Coronary artery (tissue), 2 donors: ENCODE results near the gene GPX5.

Source experiments
- DNase-seq: peaks from one replicate; pipeline ENCODE4 v3.0.0-alpha.2; 2017; ENCODE audit warnings: low spot score
- H3K27ac ChIP-seq, 2 donors: fragments of 200-600 bp; sonication (generic); one replicate each; pipeline ENCODE4 v1.5.1; 2016 to 2019
- H3K4me3 ChIP-seq: fragments of 200-600 bp; sonication (generic); 2 replicates; pipeline ENCODE4 v1.5.1; 2016; ENCODE audit warnings: mild to moderate bottlenecking, moderate library complexity
- TF ChIP-seq, protein P1 (sequence below): fragments of 200-600 bp; sonication (generic); IDR thresholded peaks from one replicate; pipeline ENCODE4 v1.5.1; 2019; ENCODE audit warnings: antibody characterized with exemption

GPX5 gene

DNA sequence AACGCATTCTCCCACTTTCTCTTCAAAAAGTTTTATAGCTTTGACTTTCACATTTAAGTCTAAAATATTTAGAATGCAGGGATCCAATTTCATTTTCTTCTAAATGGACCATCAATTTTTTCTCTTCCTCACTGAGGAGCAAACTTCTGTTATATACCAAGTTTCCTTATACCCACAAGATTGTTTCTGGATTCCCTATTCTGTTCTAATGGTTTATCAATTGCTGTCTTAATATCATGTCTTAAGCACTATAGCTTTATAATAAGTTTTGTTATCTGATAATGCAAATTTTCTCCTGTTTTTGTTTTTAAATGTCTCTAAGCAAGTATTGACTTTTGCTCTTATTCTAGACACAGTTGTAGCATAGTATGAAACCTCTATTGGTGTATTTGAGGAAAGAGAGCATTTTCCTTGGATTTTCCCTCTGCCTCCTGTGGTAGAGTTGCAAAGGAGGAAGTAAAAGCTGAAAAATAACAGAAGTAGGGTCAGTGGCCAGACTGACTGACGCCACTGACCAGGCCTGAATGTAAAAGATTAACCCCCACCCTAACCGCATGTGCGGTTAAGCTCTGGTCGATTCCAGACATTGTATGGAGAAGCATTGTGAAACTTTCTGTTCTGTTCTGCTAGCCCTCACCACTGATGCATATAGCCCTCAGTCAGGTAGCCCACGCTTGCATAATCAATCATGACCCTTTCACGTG is 40.3 kb downstream of the GPX5 start:
- TF ChIP-seq, protein P1, sequence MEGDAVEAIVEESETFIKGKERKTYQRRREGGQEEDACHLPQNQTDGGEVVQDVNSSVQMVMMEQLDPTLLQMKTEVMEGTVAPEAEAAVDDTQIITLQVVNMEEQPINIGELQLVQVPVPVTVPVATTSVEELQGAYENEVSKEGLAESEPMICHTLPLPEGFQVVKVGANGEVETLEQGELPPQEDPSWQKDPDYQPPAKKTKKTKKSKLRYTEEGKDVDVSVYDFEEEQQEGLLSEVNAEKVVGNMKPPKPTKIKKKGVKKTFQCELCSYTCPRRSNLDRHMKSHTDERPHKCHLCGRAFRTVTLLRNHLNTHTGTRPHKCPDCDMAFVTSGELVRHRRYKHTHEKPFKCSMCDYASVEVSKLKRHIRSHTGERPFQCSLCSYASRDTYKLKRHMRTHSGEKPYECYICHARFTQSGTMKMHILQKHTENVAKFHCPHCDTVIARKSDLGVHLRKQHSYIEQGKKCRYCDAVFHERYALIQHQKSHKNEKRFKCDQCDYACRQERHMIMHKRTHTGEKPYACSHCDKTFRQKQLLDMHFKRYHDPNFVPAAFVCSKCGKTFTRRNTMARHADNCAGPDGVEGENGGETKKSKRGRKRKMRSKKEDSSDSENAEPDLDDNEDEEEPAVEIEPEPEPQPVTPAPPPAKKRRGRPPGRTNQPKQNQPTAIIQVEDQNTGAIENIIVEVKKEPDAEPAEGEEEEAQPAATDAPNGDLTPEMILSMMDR = no peak
- DNase-seq = no peak
- H3K27ac ChIP-seq = no peak overlapping the region
- H3K4me3 ChIP-seq = no peak overlapping the region

DNA sequence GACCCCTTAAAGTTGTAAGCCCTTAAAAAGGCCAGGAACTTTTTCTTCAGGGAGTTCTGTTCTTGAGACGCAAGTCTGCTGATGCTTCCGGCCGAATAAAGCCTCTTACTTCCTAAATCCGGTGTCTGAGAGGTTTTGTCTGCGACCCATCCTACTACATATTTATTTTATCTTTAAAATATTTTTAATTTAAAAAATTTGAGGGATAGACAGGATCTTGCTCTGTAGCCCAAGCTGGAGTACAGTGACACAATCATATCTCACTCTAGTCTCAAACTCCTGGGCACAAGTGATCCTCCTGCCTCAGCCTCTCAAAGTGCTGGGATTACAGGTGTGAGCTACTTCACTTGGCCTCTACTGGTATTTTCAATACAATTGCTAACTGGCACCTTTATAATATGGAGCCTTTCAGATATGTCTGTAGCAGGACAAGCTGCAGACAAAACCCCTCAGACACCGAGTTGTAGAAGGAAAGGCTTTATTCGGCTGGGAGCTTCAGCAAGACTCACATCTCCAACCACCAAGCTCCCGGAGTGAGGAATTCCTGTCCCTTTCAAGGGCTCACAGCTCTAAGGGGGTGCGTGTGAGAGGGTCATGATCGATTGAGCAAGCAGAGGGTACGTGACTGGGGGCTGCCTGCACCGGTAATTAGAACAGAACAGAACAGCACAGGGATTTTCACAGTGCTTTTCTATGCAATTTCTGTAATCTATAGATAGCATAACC is 41.0 kb downstream of the GPX5 start:
- no peak overlapping the region for H3K27ac ChIP-seq
- no peak for DNase-seq
- no peak overlapping the region for H3K4me3 ChIP-seq
- TF ChIP-seq, protein P1 = no peak

DNA sequence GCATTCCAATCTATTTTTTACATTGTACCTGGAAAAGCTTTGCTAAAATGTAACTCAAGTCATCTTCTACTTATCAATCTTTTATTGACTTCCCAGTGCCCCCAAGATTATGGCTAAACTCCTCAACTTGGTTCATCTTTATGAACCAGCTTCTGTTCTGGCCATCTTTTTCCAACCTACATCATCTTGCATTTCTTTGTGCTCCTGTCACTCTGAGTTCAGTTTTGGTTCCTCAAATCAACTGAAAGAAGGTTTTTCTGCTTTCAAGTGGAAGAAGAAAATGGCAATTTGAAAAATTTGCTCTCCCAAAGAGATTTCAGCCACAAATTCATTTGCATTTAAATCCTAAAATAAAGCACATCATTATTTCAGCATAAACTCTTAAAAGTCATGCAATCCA is 41.8 kb downstream of the GPX5 start:
- H3K27ac ChIP-seq = no peak overlapping the region
- DNase-seq = no peak
- H3K4me3 ChIP-seq = no peak overlapping the region
- TF ChIP-seq, protein P1 = no peak

DNA sequence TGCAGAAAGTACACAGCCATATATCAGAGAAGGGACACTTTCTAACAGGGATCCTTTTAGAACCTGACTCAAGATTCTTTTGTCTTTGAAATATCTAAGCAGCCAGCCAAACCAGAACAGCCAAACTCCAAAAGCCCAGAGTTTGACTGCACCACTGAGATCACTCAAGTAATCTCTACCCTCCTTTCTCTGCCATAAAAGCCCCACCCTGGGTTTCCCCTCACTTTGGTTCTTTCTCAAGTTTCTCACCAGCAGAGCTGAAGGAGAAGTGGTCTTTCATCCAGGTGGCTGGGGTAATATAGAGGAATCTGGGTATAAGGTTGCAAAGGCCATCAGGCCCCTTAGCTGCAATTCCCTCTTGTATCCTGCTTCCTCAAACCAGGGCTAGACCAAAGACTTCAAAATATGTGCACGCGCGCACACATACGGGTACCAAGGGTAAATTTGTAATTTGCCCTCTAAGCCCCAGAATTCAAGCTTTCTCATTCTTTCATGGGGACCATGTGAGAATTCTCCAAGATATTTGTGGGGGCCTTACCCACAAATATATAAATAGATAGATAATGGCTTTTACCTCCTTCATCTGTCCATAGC is 42.9 kb downstream of the GPX5 start:
- Histone ChIP-seq H3K27ac (no peak overlapping the region), H3K4me3 (no peak overlapping the region)
- TF ChIP-seq, protein P1 = no peak
- no peak for DNase-seq

DNA sequence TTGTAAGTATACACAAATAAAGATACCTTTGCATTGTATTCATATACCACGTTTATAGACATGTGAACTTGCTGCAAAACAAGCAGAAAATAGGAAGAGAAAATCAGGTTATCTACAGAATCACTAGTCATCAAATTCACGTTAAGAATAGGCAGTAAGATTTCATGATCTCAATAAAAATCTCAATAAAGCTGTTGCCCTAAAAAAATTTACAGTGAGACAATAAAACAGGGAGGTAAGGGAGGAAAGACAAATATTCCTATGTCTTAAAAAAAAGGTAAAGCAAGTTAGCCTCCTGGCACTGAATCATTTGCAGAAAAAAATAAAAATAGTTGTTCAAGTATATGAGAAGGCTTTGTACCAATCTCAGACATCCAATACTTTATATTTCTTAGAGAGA is 44.1 kb downstream of the GPX5 start:
- TF ChIP-seq, protein P1 = no peak
- no peak for DNase-seq
- Histone ChIP-seq H3K4me3 (no peak overlapping the region), H3K27ac (no peak overlapping the region)

DNA sequence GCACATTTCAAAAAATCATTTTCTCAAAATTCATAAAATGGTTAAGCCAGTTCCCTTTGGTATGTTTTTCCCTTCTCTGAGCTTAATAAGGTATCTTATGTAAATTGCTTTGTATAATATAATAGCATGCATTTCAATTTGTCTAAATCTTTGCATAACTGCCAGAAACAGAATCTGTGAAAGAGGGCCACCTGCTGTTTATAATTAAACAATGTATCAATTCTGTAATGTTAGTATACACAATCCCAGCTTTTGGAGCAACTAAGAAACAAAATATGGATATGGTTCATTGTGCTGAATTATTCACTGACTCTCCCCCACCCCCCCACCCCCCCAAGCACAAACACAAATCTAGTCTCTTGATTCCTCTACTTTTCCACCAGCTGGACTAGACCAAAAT is 54.8 kb downstream of the GPX5 start:
- TF ChIP-seq, protein P1 = no peak
- no peak for DNase-seq
- Histone ChIP-seq H3K4me3 (no peak overlapping the region), H3K27ac (no peak overlapping the region)
